Neural progenitor cell (in vitro differentiated cells): ENCODE measurements around the gene SIX1.

Experiments
- CTCF ChIP-seq: fragments of 200-600 bp; sonication (generic); IDR thresholded peaks from 2 replicates; pipeline ENCODE4 v1.5.1; 2017; ENCODE audit warnings: antibody characterized with exemption, mild to moderate bottlenecking
- EZH2 ChIP-seq: fragments of 200-600 bp; sonication (generic); IDR thresholded peaks from 2 replicates; pipeline ENCODE4 v1.6.1; 2017; ENCODE audit warnings: antibody characterized with exemption, mild to moderate bottlenecking, moderate library complexity

DNA sequence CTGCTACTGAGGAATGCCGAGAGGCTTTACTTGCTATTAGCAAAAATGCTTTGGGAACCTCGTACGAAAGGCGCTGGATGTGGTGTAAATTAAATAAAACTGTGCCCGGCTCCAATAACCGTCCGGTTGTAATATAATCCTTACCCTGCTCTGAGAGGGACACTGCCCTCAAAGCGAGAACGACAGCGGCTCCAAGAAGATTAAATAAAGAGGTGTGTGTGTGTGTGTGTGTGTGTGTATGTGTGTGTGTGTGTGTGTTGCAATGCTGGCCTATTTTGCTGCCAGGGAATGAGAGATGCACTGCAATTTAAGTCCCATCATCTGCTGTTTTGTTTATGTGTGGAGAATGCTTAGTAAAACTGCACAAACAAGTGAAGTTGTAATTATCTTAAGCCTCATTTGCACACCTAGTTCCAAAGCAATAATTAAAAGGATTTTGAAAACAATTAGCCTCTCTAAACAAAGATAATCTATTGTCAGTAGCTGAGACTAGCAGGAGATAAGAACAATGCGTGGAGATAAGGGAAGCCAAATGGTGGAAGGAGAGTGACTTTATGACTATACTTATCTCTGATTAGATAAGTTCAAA lies 1.2 kb upstream of the SIX1 start:
- TF ChIP-seq EZH2 (no peak), CTCF (no peak)
